CD4-positive, alpha-beta memory T cell (primary cell): ENCODE results near the gene INPPL1. TPM values are rescaled to one million over a fixed set of nuclear protein-coding genes. Genes with fewer than 3 reads are reported as not detected.

Source experiments
- CTCF ChIA-PET: fragments of 350-600 bp; sonication (Branson Sonifier 250); formaldehyde crosslinking; loops from one replicate; lab custom pipeline; 2021; ENCODE audit warnings: inconsistent platforms; ENCODE audit not compliant: partially characterized antibody; lab: Charles Lee
- POLR2A ChIA-PET: fragments of 350-600 bp; sonication (Branson Sonifier 250); formaldehyde crosslinking; loops from one replicate; lab custom pipeline; 2021; ENCODE audit not compliant: partially characterized antibody; lab: Charles Lee
- DNase-seq, 5 donors: peaks; one replicate each; pipeline versions ENCODE4 v3.0.0 to v3.0.0-alpha.2; 2020 to 2022; ENCODE audit warnings: mixed read lengths in 1 of 5
- H3K27ac ChIP-seq: one replicate; pipeline ENCODE4 v1.7.0; 2013; ENCODE audit warnings: low read depth, low read length
- H3K27me3 ChIP-seq: 2 replicates; pipeline ENCODE4 v1.7.0; 2013; ENCODE audit warnings: mild to moderate bottlenecking, low read length, moderate library complexity; ENCODE audit not compliant: insufficient read depth
- H3K36me3 ChIP-seq: 2 replicates; pipeline ENCODE4 v1.7.0; 2013; ENCODE audit warnings: mild to moderate bottlenecking, low read length, moderate library complexity; ENCODE audit not compliant: insufficient read depth
- H3K4me1 ChIP-seq: 2 replicates; pipeline ENCODE4 v1.7.0; 2013; ENCODE audit warnings: mild to moderate bottlenecking, low read length, moderate library complexity; ENCODE audit not compliant: insufficient read depth
- H3K4me3 ChIP-seq, 2 donors: one replicate each; pipeline ENCODE4 v1.7.0; 2013; ENCODE audit warnings: low read length in 2 of 2, mild to moderate bottlenecking in 1 of 2
- H3K9me3 ChIP-seq, 2 donors: one replicate each; pipeline ENCODE4 v1.7.0; 2013; ENCODE audit warnings: low read length in 2 of 2, control low read depth in 1 of 2; ENCODE audit not compliant: control insufficient read depth in 1 of 2
- H3K27ac Mint-ChIP-seq, 7 donors: one replicate each; pipeline ENCODE4 v1.8.0; 2020 to 2021; ENCODE audit warnings: mixed read lengths in 7 of 7, mild to moderate bottlenecking in 6 of 7, inconsistent platforms in 3 of 7, moderate library complexity in 3 of 7
- H3K27me3 Mint-ChIP-seq, 2 donors: one replicate each; pipeline ENCODE4 v1.8.0; 2020 to 2021; ENCODE audit warnings: mixed read lengths in 2 of 2
- H3K36me3 Mint-ChIP-seq, 2 donors: one replicate each; pipeline ENCODE4 v1.8.0; 2020 to 2021; ENCODE audit warnings: mixed read lengths in 2 of 2, inconsistent platforms in 1 of 2, mild to moderate bottlenecking in 1 of 2
- H3K4me1 Mint-ChIP-seq, 4 donors: one replicate each; pipeline ENCODE4 v1.8.0; 2020 to 2021; ENCODE audit warnings: mixed read lengths in 4 of 4, mild to moderate bottlenecking in 1 of 4
- H3K4me3 Mint-ChIP-seq, 8 donors: one replicate each; pipeline ENCODE4 v1.8.0; 2020 to 2021; ENCODE audit warnings: mixed read lengths in 8 of 8, mild to moderate bottlenecking in 7 of 8, moderate library complexity in 6 of 8, inconsistent platforms in 3 of 8
- H3K9me3 Mint-ChIP-seq, 8 donors: one replicate each; pipeline ENCODE4 v1.8.0; 2020 to 2021; ENCODE audit warnings: mixed read lengths in 8 of 8, mild to moderate bottlenecking in 5 of 8, inconsistent platforms in 3 of 8, moderate library complexity in 1 of 8
- intact Hi-C: fragments of 100-400 bp; cut with micrococcal nuclease; formaldehyde crosslinking; loops from one replicate; pipeline ENCODE4 v1.15.1; 2023
- polyA plus RNA-seq, 2 donors: library from polyadenylated mRNA; unstranded; fragments of 300-500 nt; fragmentation: Illumina TruSeq; gene quantifications; one replicate each; pipeline ENCODE4 v1.2.3, GENCODE V29; 2021
- total RNA-seq, 2 experiments: library from RNA; stranded (reverse); gene quantifications; one replicate each; pipeline ENCODE4 v1.2.3, GENCODE V29; 2021

INPPL1 gene
- total and polyA plus RNA-seq, 4 experiments from 2014 or later = 4.0 to 152 (median 77.8) TPM

- Mint-ChIP-seq H3K27ac (peak overlapping the region in 4 of 7 donors; percentile 54 to 82 (median 72)), H3K9me3 (no peaks in the 10 kb centered on the region), H3K4me1 (peaks cover 0 to 6% (median 1%) of the 10 kb centered on the region in 4 donors), H3K4me3 (no peak overlapping the region), H3K27me3 (peaks cover 0 to 2% of the 10 kb centered on the region in 2 donors), H3K36me3 (peaks cover 28 to 71% of the 10 kb centered on the region in 2 donors)
- Histone ChIP-seq H3K4me3 (no peak overlapping the region), H3K36me3 (peaks cover 49% of the 10 kb centered on the region), H3K9me3 (no peaks in the 10 kb centered on the region), H3K27ac (no peak overlapping the region), H3K27me3 (no peaks in the 10 kb centered on the region), H3K4me1 (no peaks in the 10 kb centered on the region)
- ChIA-PET POLR2A (no interaction called here), CTCF (interaction anchor here (0.8 to 4.9 kb wide), 2 partner anchors 10 to 252 kb away, joined by 4 to 40 read pairs; partner anchors contain the start of gene INPPL1)
- intact Hi-C loops = no loop called here
- DNase-seq = no peak
Observed at GRCh38 chr11:72233773-72234513, 9.4 kb downstream of the INPPL1 start.

GRCh38 chr11:72234514-72234830 lies 9.9 kb downstream of the INPPL1 start:
- H3K27me3 Mint-ChIP-seq = peaks cover 2 to 3% of the 10 kb centered on the region in 2 donors
- Histone ChIP-seq H3K4me3 (no peak overlapping the region), H3K27me3 (peaks cover 4% of the 10 kb centered on the region), H3K27ac (no peak overlapping the region), H3K4me1 (peaks cover 5% of the 10 kb centered on the region), H3K36me3 (peaks cover 47% of the 10 kb centered on the region), H3K9me3 (no peaks in the 10 kb centered on the region)
- peak overlapping the region in 4 of 7 donors; percentile 29 to 75 (median 42) for H3K27ac Mint-ChIP-seq
- H3K36me3 Mint-ChIP-seq = peaks cover 23 to 66% of the 10 kb centered on the region in 2 donors
- H3K4me1 Mint-ChIP-seq = peaks cover 2 to 7% (median 5%) of the 10 kb centered on the region in 4 donors
- no peak for DNase-seq
- no peaks in the 10 kb centered on the region for H3K9me3 Mint-ChIP-seq
- H3K4me3 Mint-ChIP-seq = no peak overlapping the region
- CTCF ChIA-PET = interaction anchor here (0.8 to 4.9 kb wide), 3 partner anchors 10 to 256 kb away, joined by 3 to 40 read pairs (median 4); partner anchors contain the start of gene INPPL1
- intact Hi-C loops = no loop called here
- POLR2A ChIA-PET = no interaction called here

DNA sequence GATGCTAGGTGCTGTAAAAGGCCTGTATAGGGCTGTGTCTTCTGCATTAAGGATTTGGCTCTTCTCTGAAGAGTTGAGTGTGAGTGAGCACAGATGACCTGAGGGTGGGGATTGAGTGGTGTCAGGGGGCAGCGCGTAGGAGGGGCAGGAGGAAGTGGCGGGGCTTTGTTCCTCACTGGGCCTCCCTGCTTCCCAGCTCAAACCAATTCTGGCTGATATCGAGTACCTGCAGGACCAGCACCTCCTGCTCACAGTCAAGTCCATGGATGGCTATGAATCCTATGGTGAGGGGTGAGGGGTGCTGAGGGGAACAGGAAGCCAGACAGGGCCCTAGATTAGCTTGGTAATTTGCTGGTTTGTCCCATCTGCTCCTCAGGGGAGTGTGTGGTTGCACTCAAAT lies 10.4 kb downstream of the INPPL1 start:
- Mint-ChIP-seq H3K27ac (no peak overlapping the region), H3K4me3 (no peak overlapping the region), H3K4me1 (peaks cover 2 to 9% (median 6%) of the 10 kb centered on the region in 4 donors), H3K27me3 (peaks cover 2 to 4% of the 10 kb centered on the region in 2 donors), H3K36me3 (peaks cover 19 to 63% of the 10 kb centered on the region in 2 donors), H3K9me3 (no peaks in the 10 kb centered on the region)
- ChIA-PET POLR2A (interaction anchor here (0.6 to 3.6 kb wide), 2 partner anchors 10 to 135 kb away, joined by 4 to 36 read pairs; partner anchors contain the start of gene INPPL1), CTCF (interaction anchor here (0.8 to 4.9 kb wide), 3 partner anchors 11 to 257 kb away, joined by 3 to 40 read pairs (median 4); partner anchors contain the start of gene INPPL1)
- H3K36me3 ChIP-seq = peaks cover 45% of the 10 kb centered on the region
- H3K4me3 ChIP-seq = no peak overlapping the region
- peaks cover 5% of the 10 kb centered on the region for H3K27me3 ChIP-seq
- intact Hi-C loops = no loop called here
- H3K9me3 ChIP-seq = no peaks in the 10 kb centered on the region
- no peak overlapping the region for H3K27ac ChIP-seq
- DNase-seq = no peak
- peaks cover 7% of the 10 kb centered on the region for H3K4me1 ChIP-seq

DNA sequence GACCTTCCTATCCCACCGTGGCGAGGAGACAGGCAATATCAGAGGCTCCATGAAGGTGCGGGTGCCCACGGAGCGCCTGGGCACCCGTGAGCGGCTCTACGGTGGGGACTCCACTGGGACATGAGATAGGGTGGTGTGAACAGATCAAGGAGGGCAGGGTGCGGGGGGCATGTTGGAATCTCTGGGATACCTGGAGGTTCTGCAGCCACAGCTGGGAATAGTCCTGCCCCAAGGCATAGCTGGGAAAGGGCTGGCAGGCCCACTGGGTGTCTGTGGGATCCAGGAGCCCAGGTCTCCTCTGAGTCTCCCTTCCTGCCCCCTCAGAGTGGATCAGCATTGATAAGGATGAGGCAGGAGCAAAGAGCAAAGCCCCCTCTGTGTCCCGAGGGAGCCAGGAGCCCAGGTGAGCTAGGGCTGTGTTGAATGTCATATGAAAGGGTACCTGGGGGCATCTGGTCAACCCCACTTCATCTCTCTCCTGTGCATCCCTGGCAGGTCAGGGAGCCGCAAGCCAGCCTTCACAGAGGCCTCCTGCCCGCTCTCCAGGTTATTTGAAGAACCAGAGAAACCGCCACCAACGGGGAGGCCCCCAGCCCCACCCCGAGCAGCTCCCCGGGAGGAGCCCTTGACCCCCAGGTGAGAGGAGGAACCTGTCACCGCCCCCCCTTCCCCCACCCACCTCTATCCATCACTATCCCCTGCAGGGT lies 10.9 kb downstream of the INPPL1 start:
- H3K9me3 ChIP-seq = no peaks in the 10 kb centered on the region
- Mint-ChIP-seq H3K9me3 (no peaks in the 10 kb centered on the region), H3K4me3 (no peak overlapping the region), H3K27ac (no peak overlapping the region), H3K4me1 (peaks cover 5 to 13% (median 9%) of the 10 kb centered on the region in 4 donors), H3K36me3 (peaks cover 18 to 60% of the 10 kb centered on the region in 2 donors), H3K27me3 (peaks cover 5 to 7% of the 10 kb centered on the region in 2 donors)
- DNase-seq = no peak
- H3K27me3 ChIP-seq = peaks cover 11% of the 10 kb centered on the region
- ChIA-PET CTCF (interaction anchor here (1.0 to 4.9 kb wide), 2 partner anchors 11 to 257 kb away, joined by 3 to 40 read pairs; partner anchors contain the start of gene INPPL1), POLR2A (interaction anchor here (0.6 to 3.6 kb wide), 2 partner anchors 11 to 135 kb away, joined by 4 to 36 read pairs; partner anchors contain the start of gene INPPL1)
- no peak overlapping the region for H3K27ac ChIP-seq
- intact Hi-C loops = no loop called here
- no peak overlapping the region for H3K4me3 ChIP-seq
- peaks cover 39% of the 10 kb centered on the region for H3K36me3 ChIP-seq
- peaks cover 13% of the 10 kb centered on the region for H3K4me1 ChIP-seq

DNA sequence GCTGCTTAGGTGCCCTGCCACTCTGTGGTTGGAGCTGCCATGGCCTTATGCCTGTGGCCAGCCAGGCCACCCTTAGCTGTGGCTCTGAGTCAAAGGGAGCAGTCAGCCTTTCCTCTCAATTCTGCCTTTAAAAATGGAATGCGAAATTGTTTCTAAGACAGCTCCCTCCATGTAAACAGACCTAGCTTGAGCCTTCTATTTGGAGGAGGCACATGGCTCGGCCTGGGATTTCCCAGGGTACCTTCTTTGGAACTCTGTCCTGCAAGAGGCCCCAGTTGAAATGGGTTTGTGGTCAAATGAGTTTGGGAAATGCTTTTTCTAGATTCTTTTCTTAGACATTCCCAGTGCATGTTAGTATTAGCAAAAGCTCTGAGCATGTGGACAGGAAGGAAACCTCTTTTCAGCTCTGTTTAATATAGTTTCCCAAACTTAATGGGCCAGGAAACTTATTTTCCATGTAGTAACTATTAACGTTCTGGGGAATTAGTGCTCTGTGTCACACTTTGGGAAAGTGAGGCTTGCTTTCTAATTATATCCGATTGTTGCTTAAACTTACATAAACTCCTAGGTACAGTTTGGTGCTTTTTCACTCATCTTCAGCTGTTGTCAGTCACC lies 11.6 kb downstream of the INPPL1 start:
- Histone ChIP-seq H3K9me3 (no peaks in the 10 kb centered on the region), H3K27ac (no peak overlapping the region), H3K4me3 (no peak overlapping the region), H3K4me1 (peaks cover 18% of the 10 kb centered on the region), H3K27me3 (peaks cover 11% of the 10 kb centered on the region), H3K36me3 (peaks cover 33% of the 10 kb centered on the region)
- POLR2A ChIA-PET = interaction anchor here (3.6 kb wide), 1 partner anchor 12 kb away, joined by 36 read pairs; the partner anchor contains the start of gene INPPL1
- H3K27ac Mint-ChIP-seq = peak overlapping the region in 1 of 7 donors; percentile 30
- H3K9me3 Mint-ChIP-seq = no peaks in the 10 kb centered on the region
- intact Hi-C loops = no loop called here
- no peak for DNase-seq
- H3K4me3 Mint-ChIP-seq = no peak overlapping the region
- peaks cover 11 to 12% of the 10 kb centered on the region in 2 donors for H3K27me3 Mint-ChIP-seq
- H3K4me1 Mint-ChIP-seq = peaks cover 10 to 20% (median 14%) of the 10 kb centered on the region in 4 donors
- H3K36me3 Mint-ChIP-seq = peaks cover 17 to 56% of the 10 kb centered on the region in 2 donors
- CTCF ChIA-PET = interaction anchor here (0.7 to 4.9 kb wide), 5 partner anchors 9 to 93 kb away, joined by 3 to 40 read pairs (median 4); partner anchors contain the start of gene INPPL1

- Mint-ChIP-seq H3K27me3 (peaks cover 14 to 15% of the 10 kb centered on the region in 2 donors), H3K4me1 (peaks cover 10 to 20% (median 16%) of the 10 kb centered on the region in 4 donors), H3K36me3 (peaks cover 11 to 50% of the 10 kb centered on the region in 2 donors), H3K9me3 (no peaks in the 10 kb centered on the region), H3K27ac (peak overlapping the region in 1 of 7 donors; percentile 30), H3K4me3 (no peak overlapping the region)
- Histone ChIP-seq H3K4me3 (no peak overlapping the region), H3K4me1 (peaks cover 18% of the 10 kb centered on the region), H3K36me3 (peaks cover 27% of the 10 kb centered on the region), H3K9me3 (no peaks in the 10 kb centered on the region), H3K27me3 (peaks cover 11% of the 10 kb centered on the region), H3K27ac (no peak overlapping the region)
- intact Hi-C loops = no loop called here
- CTCF ChIA-PET = interaction anchor here (0.7 to 4.9 kb wide), 6 partner anchors 9 to 93 kb away, joined by 3 to 40 read pairs (median 4); partner anchors contain the start of gene INPPL1
- no peak for DNase-seq
- POLR2A ChIA-PET = interaction anchor here (3.6 kb wide), 1 partner anchor 12 kb away, joined by 36 read pairs; the partner anchor contains the start of gene INPPL1
Observed at GRCh38 chr11:72236774-72237111, 12.2 kb downstream of the INPPL1 start.
